Body of pancreas (tissue), 4 donors: ENCODE data around the gene KCNF1. TPM values are rescaled to one million over a fixed set of nuclear protein-coding genes. Genes with fewer than 3 reads are reported as not detected.

Experiments used
- ATAC-seq: fragments of 150-250 bp; one replicate; pipeline ENCODE4 v1.9.1; 2016
- DNase-seq, 4 donors: peaks; one replicate each; pipeline ENCODE4 v3.0.0-alpha.2; 2019
- H3K27ac ChIP-seq, 4 donors: fragments of 200-600 bp; sonication (generic); 1 replicate in 3 of 4; 2 replicates in 1 of 4; pipeline versions ENCODE4 v1.5.1 to v1.6.1; 2016 to 2019; ENCODE audit warnings: mild to moderate bottlenecking in 1 of 4, mixed read lengths in 1 of 4, moderate library complexity in 1 of 4
- H3K27me3 ChIP-seq, 2 donors: fragments of 200-600 bp; sonication (generic); one replicate each; pipeline ENCODE4 v1.6.0; 2016; ENCODE audit warnings: mild to moderate bottlenecking in 1 of 2
- H3K36me3 ChIP-seq, 2 donors: fragments of 200-600 bp; sonication (generic); replicated peaks in 1 of 2; 2 replicates each; pipeline ENCODE4 v1.5.1; 2016; ENCODE audit warnings: low read depth in 2 of 2; ENCODE audit not compliant: insufficient read depth in 1 of 2
- H3K4me1 ChIP-seq: fragments of 200-600 bp; sonication (generic); one replicate; pipeline ENCODE4 v1.6.0; 2016
- H3K4me3 ChIP-seq, 2 donors: fragments of 200-600 bp; sonication (generic); 1 replicate in 1 of 2; 2 replicates in 1 of 2; pipeline ENCODE4 v1.5.1; 2016 to 2019
- H3K9me3 ChIP-seq, 3 donors: fragments of 200-600 bp; sonication (generic); 1 replicate in 2 of 3; 2 replicates in 1 of 3; pipeline ENCODE4 v1.5.1; 2016
- POLR2A ChIP-seq, 3 donors: fragments of 450-650 bp; IDR thresholded peaks; one replicate each; pipeline ENCODE4 v1.6.1; 2016; ENCODE audit warnings: antibody characterized with exemption in 3 of 3, mild to moderate bottlenecking in 2 of 3
- WGBS, 2 donors: methylation state at CpG; one replicate each; pipeline ENCODE4 v1.1.5; 2017; 5-methylcytosine and 5-hydroxymethylcytosine counted together
- intact Hi-C: fragments of 100-400 bp; cut with DNase I; formaldehyde crosslinking; loops from one replicate; pipeline ENCODE4 v1.15.1; 2023
- total RNA-seq, 2 donors: library from RNA; depleted of rRNA; stranded (reverse); fragments of >200 nt; gene quantifications; one replicate each; pipeline ENCODE4 v1.1.0, GENCODE V29; 2016
- TF ChIP-seq, protein P1 (sequence below), 7 experiments: fragments of 450-650 bp in 4 of 7; fragments of 200-600 bp in 3 of 7; sonication (generic) in 3 of 7; IDR thresholded peaks; one replicate each; pipeline ENCODE4 v1.5.1; 2016 to 2019; ENCODE audit warnings: antibody characterized with exemption in 7 of 7

Gene KCNF1
- total RNA-seq, 2 donors from 2014 or later = 5.3 TPM; not detected in 1

DNA sequence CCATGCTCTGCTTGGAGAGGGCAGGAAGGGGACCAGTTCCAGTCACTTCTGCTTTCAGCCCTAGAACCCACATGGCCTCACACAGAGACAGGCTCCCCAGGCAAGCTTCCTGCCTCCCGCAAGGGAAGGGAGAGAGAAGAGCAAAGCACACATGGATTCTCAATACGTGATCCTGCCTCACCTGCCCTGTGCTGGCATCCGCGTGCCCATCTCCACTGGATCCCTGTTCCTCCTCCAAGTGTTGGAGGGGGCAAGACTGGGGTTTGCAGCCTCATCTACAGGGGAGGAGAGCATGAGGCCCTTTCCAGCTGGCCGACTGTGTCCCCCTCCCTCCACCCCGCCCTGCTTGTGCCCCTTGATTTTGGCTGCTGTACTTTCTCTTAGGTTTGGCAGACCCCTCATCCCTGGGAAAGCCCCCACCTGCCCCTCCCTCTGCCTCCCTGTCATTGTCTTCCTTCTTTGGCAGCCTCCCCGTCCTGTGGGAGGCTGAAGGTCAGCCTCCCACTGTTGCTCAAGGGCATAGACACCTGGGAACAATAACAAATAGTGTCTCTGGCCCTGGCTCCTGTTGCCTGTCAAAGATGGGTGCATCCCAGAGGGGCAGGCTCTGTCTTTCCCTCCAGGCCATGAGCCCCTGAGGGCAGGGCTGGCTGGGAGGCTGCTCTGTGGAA is 22.7 kb downstream of the KCNF1 start:
- peaks cover 0 to 6% (median 0%) of the 10 kb centered on the region in 3 donors for H3K9me3 ChIP-seq
- H3K27me3 ChIP-seq = no peaks in the 10 kb centered on the region
- intact Hi-C loops = no loop called here
- no peak for TF ChIP-seq POLR2A (IDR thresholded peaks at IDR 0.05)
- TF ChIP-seq, protein P1, sequence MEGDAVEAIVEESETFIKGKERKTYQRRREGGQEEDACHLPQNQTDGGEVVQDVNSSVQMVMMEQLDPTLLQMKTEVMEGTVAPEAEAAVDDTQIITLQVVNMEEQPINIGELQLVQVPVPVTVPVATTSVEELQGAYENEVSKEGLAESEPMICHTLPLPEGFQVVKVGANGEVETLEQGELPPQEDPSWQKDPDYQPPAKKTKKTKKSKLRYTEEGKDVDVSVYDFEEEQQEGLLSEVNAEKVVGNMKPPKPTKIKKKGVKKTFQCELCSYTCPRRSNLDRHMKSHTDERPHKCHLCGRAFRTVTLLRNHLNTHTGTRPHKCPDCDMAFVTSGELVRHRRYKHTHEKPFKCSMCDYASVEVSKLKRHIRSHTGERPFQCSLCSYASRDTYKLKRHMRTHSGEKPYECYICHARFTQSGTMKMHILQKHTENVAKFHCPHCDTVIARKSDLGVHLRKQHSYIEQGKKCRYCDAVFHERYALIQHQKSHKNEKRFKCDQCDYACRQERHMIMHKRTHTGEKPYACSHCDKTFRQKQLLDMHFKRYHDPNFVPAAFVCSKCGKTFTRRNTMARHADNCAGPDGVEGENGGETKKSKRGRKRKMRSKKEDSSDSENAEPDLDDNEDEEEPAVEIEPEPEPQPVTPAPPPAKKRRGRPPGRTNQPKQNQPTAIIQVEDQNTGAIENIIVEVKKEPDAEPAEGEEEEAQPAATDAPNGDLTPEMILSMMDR (IDR thresholded peaks at IDR 0.05) = no peak
- WGBS, 2 donors = 64 to 72% methylated on average over 5 to 7 of the region's 7 CpGs
- no peaks in the 10 kb centered on the region for H3K36me3 ChIP-seq
- ATAC-seq (no peak), DNase-seq (no peak)
- H3K4me3 ChIP-seq = no peak overlapping the region
- H3K4me1 ChIP-seq = no peaks in the 10 kb centered on the region
- no peak overlapping the region for H3K27ac ChIP-seq

GRCh38 chr2:10934979-10935350 is 23.2 kb downstream of the KCNF1 start:
- TF ChIP-seq POLR2A (IDR thresholded peaks at IDR 0.05) = no peak
- TF ChIP-seq, protein P1 (IDR thresholded peaks at IDR 0.05) = no peak
- Histone ChIP-seq H3K27ac (no peak overlapping the region), H3K27me3 (no peaks in the 10 kb centered on the region), H3K4me3 (no peak overlapping the region), H3K4me1 (no peaks in the 10 kb centered on the region), H3K9me3 (peaks cover 0 to 12% (median 0%) of the 10 kb centered on the region in 3 donors), H3K36me3 (no peaks in the 10 kb centered on the region)
- 63 to 74% methylated on average over 15 of the region's 15 CpGs for WGBS, 2 donors
- DNase-seq = peak in 2 of 4 donors; percentile 31 to 37
- no peak for ATAC-seq
- intact Hi-C loops = no loop called here

DNA sequence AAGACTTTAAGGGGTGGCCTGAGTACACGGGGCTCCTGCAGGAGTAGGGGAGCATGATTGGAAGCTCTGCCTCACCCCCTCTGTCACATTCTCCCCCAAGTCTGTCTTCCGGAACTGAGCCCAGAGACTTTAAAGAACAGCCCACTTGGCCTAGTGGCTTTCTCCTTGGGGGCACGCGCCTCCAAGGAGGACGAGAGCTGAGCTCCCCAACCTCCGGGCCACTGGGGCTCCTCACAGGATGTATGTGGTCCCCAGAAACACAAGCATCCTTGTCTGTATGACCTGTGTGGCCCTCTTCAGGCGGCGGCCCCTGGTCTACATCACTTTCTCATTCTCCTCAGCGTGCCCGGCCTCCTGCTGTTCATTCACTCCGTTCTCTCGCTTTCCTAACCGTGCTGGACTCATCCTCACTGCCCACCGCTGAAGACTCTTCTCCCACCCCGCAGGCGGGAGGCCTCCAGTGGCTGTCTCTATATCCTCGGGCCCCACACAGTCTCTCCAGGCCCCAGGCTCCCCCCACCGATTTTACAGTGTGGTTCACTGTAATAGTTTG is 23.7 kb downstream of the KCNF1 start:
- Histone ChIP-seq H3K36me3 (no peaks in the 10 kb centered on the region), H3K4me3 (no peak overlapping the region), H3K4me1 (no peaks in the 10 kb centered on the region), H3K9me3 (peaks cover 0 to 13% (median 0%) of the 10 kb centered on the region in 3 donors), H3K27me3 (no peaks in the 10 kb centered on the region), H3K27ac (no peak overlapping the region)
- WGBS, 2 donors = 82 to 87% methylated on average over 13 to 18 of the region's 18 CpGs
- intact Hi-C loops = no loop called here
- DNase-seq (no peak), ATAC-seq (no peak)
- no peak for TF ChIP-seq POLR2A (IDR thresholded peaks at IDR 0.05)
- TF ChIP-seq, protein P1 (IDR thresholded peaks at IDR 0.05) = no peak

- Histone ChIP-seq H3K27me3 (no peaks in the 10 kb centered on the region), H3K4me1 (no peaks in the 10 kb centered on the region), H3K4me3 (no peak overlapping the region), H3K36me3 (no peaks in the 10 kb centered on the region), H3K27ac (no peak overlapping the region), H3K9me3 (peaks cover 0 to 13% (median 0%) of the 10 kb centered on the region in 3 donors)
- TF ChIP-seq, protein P1 (IDR thresholded peaks at IDR 0.05) = no peak
- TF ChIP-seq POLR2A (IDR thresholded peaks at IDR 0.05) = no peak
- intact Hi-C loops = no loop called here
- DNase-seq (peak in 1 of 4 donors; percentile 25), ATAC-seq (peak; percentile 38)
- 75 to 76% methylated on average over 17 of the region's 17 CpGs for WGBS, 2 donors
Measured at GRCh38 chr2:10935953-10936942, 24.5 kb downstream of the KCNF1 start.
